ENCODE data around the gene GNG7. TPM values are rescaled to one million over a fixed set of nuclear protein-coding genes. Genes with fewer than 3 reads are reported as not detected.
"Not testable (repeated sequence)": the region's sequence is repeated elsewhere in the genome, so short reads cannot be mapped to it uniquely, and the experiment has no call there.

The GNG7 gene
- total RNA-seq, 1 experiment from 2014 or later, result 0.03 TPM

GRCh38 chr19:2569596-2570465 is 132.7 kb downstream of the GNG7 start:
- Histone ChIP-seq H3K27me3 (replicated peaks) (no peaks in the 10 kb centered on the region), H3K9me3 (replicated peaks) (no peaks in the 10 kb centered on the region; the same call in 1 of the 2 replicates), H3K4me1 (replicated peaks) (peaks cover 11% of the 10 kb centered on the region), H3K4me3 (no peak overlapping the region), H3K36me3 (no peaks in the 10 kb centered on the region; the same call in 1 of the 2 replicates), H3K27ac (no peak overlapping the region)
- no peak for DNase-seq (ENCODE audit: low read depth in 1 of 2, low spot score in 2 of 2)

- no peaks in the 10 kb centered on the region; the same call in 1 of the 2 replicates for H3K9me3 ChIP-seq (replicated peaks)
- no peak for DNase-seq (ENCODE audit: low read depth in 1 of 2, low spot score in 2 of 2)
- H3K36me3 ChIP-seq, result no peaks in the 10 kb centered on the region; the same call in 1 of the 2 replicates
- no peak overlapping the region for H3K27ac ChIP-seq
- H3K4me1 ChIP-seq (replicated peaks), result no peaks in the 10 kb centered on the region
- no peaks in the 10 kb centered on the region for H3K27me3 ChIP-seq (replicated peaks)
- H3K4me3 ChIP-seq, result no peak overlapping the region
Measured at GRCh38 chr19:2567996-2568395, 134.5 kb downstream of the GNG7 start.

- no peak for DNase-seq (ENCODE audit: low read depth in 1 of 2, low spot score in 2 of 2)
- Histone ChIP-seq H3K36me3 (no peaks in the 10 kb centered on the region; the same call in 1 of the 2 replicates), H3K27me3 (replicated peaks) (no peaks in the 10 kb centered on the region), H3K4me1 (replicated peaks) (no peaks in the 10 kb centered on the region), H3K4me3 (no peak overlapping the region), H3K9me3 (replicated peaks) (no peaks in the 10 kb centered on the region; the same call in 1 of the 2 replicates), H3K27ac (no peak overlapping the region)
Measured at GRCh38 chr19:2567580-2567979, 134.9 kb downstream of the GNG7 start.

- DNase-seq (ENCODE audit: low read depth in 1 of 2, low spot score in 2 of 2); H3K9me3 ChIP-seq (replicated peaks); H3K27ac ChIP-seq; H3K36me3 ChIP-seq; H3K27me3 ChIP-seq (replicated peaks); H3K4me1 ChIP-seq (replicated peaks); H3K4me3 ChIP-seq: not testable (repeated sequence)
Measured at GRCh38 chr19:2563546-2563945, 138.9 kb downstream of the GNG7 start.

- Histone ChIP-seq H3K9me3 (replicated peaks) (no peaks in the 10 kb centered on the region), H3K36me3 (no peaks in the 10 kb centered on the region), H3K4me3 (no peak overlapping the region), H3K27ac (no peak overlapping the region), H3K4me1 (replicated peaks) (peaks cover 1% of the 10 kb centered on the region), H3K27me3 (replicated peaks) (no peaks in the 10 kb centered on the region)
- DNase-seq (ENCODE audit: low read depth in 1 of 2, low spot score in 2 of 2), result no peak
Measured at GRCh38 chr19:2561895-2562294, 140.6 kb downstream of the GNG7 start.

GRCh38 chr19:2561221-2561620 is 141.3 kb downstream of the GNG7 start:
- H3K4me1 ChIP-seq (replicated peaks), result peaks cover 8% of the 10 kb centered on the region
- H3K9me3 ChIP-seq (replicated peaks), result no peaks in the 10 kb centered on the region
- no peaks in the 10 kb centered on the region for H3K36me3 ChIP-seq
- no peak overlapping the region for H3K4me3 ChIP-seq
- H3K27ac ChIP-seq, result no peak overlapping the region
- no peak for DNase-seq (ENCODE audit: low read depth in 1 of 2, low spot score in 2 of 2)
- no peaks in the 10 kb centered on the region for H3K27me3 ChIP-seq (replicated peaks)

GRCh38 chr19:2560369-2560768 is 142.1 kb downstream of the GNG7 start:
- H3K27ac ChIP-seq, result no peak overlapping the region
- DNase-seq (ENCODE audit: low read depth in 1 of 2, low spot score in 2 of 2), result no peak

GRCh38 chr19:2558543-2558942 is 144.0 kb downstream of the GNG7 start:
- DNase-seq (ENCODE audit: low read depth in 1 of 2, low spot score in 2 of 2), result no peak
- no peak overlapping the region for H3K27ac ChIP-seq
- H3K9me3 ChIP-seq (replicated peaks), result no peaks in the 10 kb centered on the region
- H3K4me1 ChIP-seq (replicated peaks), result peaks cover 26% of the 10 kb centered on the region
- no peaks in the 10 kb centered on the region for H3K36me3 ChIP-seq
- H3K4me3 ChIP-seq, result no peak overlapping the region
- no peaks in the 10 kb centered on the region for H3K27me3 ChIP-seq (replicated peaks)

More at GRCh38 chr19:2560369-2560768, 142.1 kb downstream of the GNG7 start:
- peaks cover 16% of the 10 kb centered on the region for H3K4me1 ChIP-seq (replicated peaks)
- no peaks in the 10 kb centered on the region for H3K36me3 ChIP-seq
- H3K27me3 ChIP-seq (replicated peaks), result no peaks in the 10 kb centered on the region
- H3K9me3 ChIP-seq (replicated peaks), result no peaks in the 10 kb centered on the region
- no peak overlapping the region for H3K4me3 ChIP-seq

- not testable (repeated sequence) for H3K36me3 ChIP-seq; DNase-seq (ENCODE audit: low read depth in 1 of 2, low spot score in 2 of 2); H3K4me3 ChIP-seq; H3K9me3 ChIP-seq (replicated peaks); H3K27me3 ChIP-seq (replicated peaks); H3K27ac ChIP-seq
- peaks cover 26% of the 10 kb centered on the region for H3K4me1 ChIP-seq (replicated peaks)
Measured at GRCh38 chr19:2558131-2558530, 144.4 kb downstream of the GNG7 start.

GRCh38 chr19:2557093-2557440 is 145.4 kb downstream of the GNG7 start:
- H3K27me3 ChIP-seq (replicated peaks), result no peaks in the 10 kb centered on the region
- peaks cover 36% of the 10 kb centered on the region for H3K4me1 ChIP-seq (replicated peaks)
- DNase-seq (ENCODE audit: low read depth in 1 of 2, low spot score in 2 of 2), result no peak
- no peaks in the 10 kb centered on the region for H3K36me3 ChIP-seq
- H3K4me3 ChIP-seq, result no peak overlapping the region
- H3K9me3 ChIP-seq (replicated peaks), result no peaks in the 10 kb centered on the region
- H3K27ac ChIP-seq, result no peak overlapping the region

- no peaks in the 10 kb centered on the region for H3K27me3 ChIP-seq (replicated peaks)
- H3K27ac ChIP-seq, result peak overlapping the region; percentile 95
- DNase-seq (ENCODE audit: low read depth in 1 of 2, low spot score in 2 of 2), result peak in 1 of 2 experiments; percentile 56
- H3K9me3 ChIP-seq (replicated peaks), result no peaks in the 10 kb centered on the region
- H3K36me3 ChIP-seq, result no peaks in the 10 kb centered on the region
- no peak overlapping the region for H3K4me3 ChIP-seq
- H3K4me1 ChIP-seq (replicated peaks), result peaks cover 41% of the 10 kb centered on the region
Measured at GRCh38 chr19:2556221-2557092, 146.0 kb downstream of the GNG7 start.

- peaks cover 47% of the 10 kb centered on the region for H3K4me1 ChIP-seq (replicated peaks)
- H3K4me3 ChIP-seq, result no peak overlapping the region
- H3K36me3 ChIP-seq, result no peaks in the 10 kb centered on the region
- H3K9me3 ChIP-seq (replicated peaks), result no peaks in the 10 kb centered on the region
- no peaks in the 10 kb centered on the region for H3K27me3 ChIP-seq (replicated peaks)
- H3K27ac ChIP-seq, result peak overlapping the region; percentile 95
- no peak for DNase-seq (ENCODE audit: low read depth in 1 of 2, low spot score in 2 of 2)
Measured at GRCh38 chr19:2555422-2556220, 146.9 kb downstream of the GNG7 start.

GRCh38 chr19:2554856-2555255 is 147.6 kb downstream of the GNG7 start:
- H3K9me3 ChIP-seq (replicated peaks), result no peaks in the 10 kb centered on the region
- DNase-seq (ENCODE audit: low read depth in 1 of 2, low spot score in 2 of 2), result peak; percentile 85 to 89
- H3K27ac ChIP-seq, result peak overlapping the region; percentile 95
- H3K27me3 ChIP-seq (replicated peaks), result no peaks in the 10 kb centered on the region
- peaks cover 54% of the 10 kb centered on the region for H3K4me1 ChIP-seq (replicated peaks)
- no peak overlapping the region for H3K4me3 ChIP-seq
- no peaks in the 10 kb centered on the region for H3K36me3 ChIP-seq

All from SJSA1 (cell line).